A549 (cell line): ENCODE results near the gene GPR137B.

Experiments
- CTCF ChIP-seq: fragments of >200 bp; sonication (Bioruptor Twin); formaldehyde crosslinking; IDR thresholded peaks from 3 replicates; pipeline ENCODE4 v1.5.1; 2016
- PBX3 ChIP-seq: IDR thresholded peaks from 2 replicates; pipeline ENCODE4 v1.6.1; 2012
- RFX5 ChIP-seq: fragments of 450-650 bp; IDR thresholded peaks from 2 replicates; pipeline ENCODE4 v1.7.1; 2014; ENCODE audit warnings: antibody characterized with exemption, mild to moderate bottlenecking, moderate library complexity

GRCh38 chr1:236150986-236151385 is 8.6 kb downstream of the GPR137B start:
- no peak for TF ChIP-seq CTCF
- TF ChIP-seq RFX5, result no peak
- TF ChIP-seq PBX3, result no peak
